ENCODE results near the gene IQCM.

The IQCM gene

GRCh38 chr4:149709640-149710039 lies 106.0 kb downstream of the IQCM start:
- DNase-seq (ENCODE audit: low read depth, low spot score) = no peak

- no peak for DNase-seq (ENCODE audit: low read depth, low spot score)
These were observed 107.0 kb downstream of the IQCM start for GRCh38 chr4:149708513-149709130.

- no peak for DNase-seq (ENCODE audit: low read depth, low spot score)
These were observed 107.8 kb downstream of the IQCM start for GRCh38 chr4:149707862-149708261.

GRCh38 chr4:149706942-149707341 lies 108.7 kb downstream of the IQCM start:
- DNase-seq (ENCODE audit: low read depth, low spot score) = no peak

- DNase-seq (ENCODE audit: low read depth, low spot score) = no peak
These were observed 113.0 kb downstream of the IQCM start for GRCh38 chr4:149702414-149703293.

- DNase-seq (ENCODE audit: low read depth, low spot score) = no peak
These were observed 114.0 kb downstream of the IQCM start for GRCh38 chr4:149701435-149702156.

GRCh38 chr4:149700272-149700671 lies 115.4 kb downstream of the IQCM start:
- no peak for DNase-seq (ENCODE audit: low read depth, low spot score)

GRCh38 chr4:149699642-149700041 lies 116.0 kb downstream of the IQCM start:
- DNase-seq (ENCODE audit: low read depth, low spot score) = no peak

GRCh38 chr4:149690726-149691125 lies 124.9 kb downstream of the IQCM start:
- no peak for DNase-seq (ENCODE audit: low read depth, low spot score)

GRCh38 chr4:149684516-149684915 lies 131.1 kb downstream of the IQCM start:
- DNase-seq (ENCODE audit: low read depth, low spot score) = no peak

- no peak for DNase-seq (ENCODE audit: low read depth, low spot score)
These were observed 139.6 kb downstream of the IQCM start for GRCh38 chr4:149676076-149676475.

GRCh38 chr4:149645790-149646189 lies 169.9 kb downstream of the IQCM start:
- DNase-seq (ENCODE audit: low read depth, low spot score) = no peak

GRCh38 chr4:149638073-149638472 lies 177.6 kb downstream of the IQCM start:
- no peak for DNase-seq (ENCODE audit: low read depth, low spot score)

- DNase-seq (ENCODE audit: low read depth, low spot score) = no peak
These were observed 181.3 kb downstream of the IQCM start for GRCh38 chr4:149634368-149634767.

GRCh38 chr4:149631629-149632028 lies 184.0 kb downstream of the IQCM start:
- DNase-seq (ENCODE audit: low read depth, low spot score) = no peak

GRCh38 chr4:149630064-149630463 lies 185.6 kb downstream of the IQCM start:
- DNase-seq (ENCODE audit: low read depth, low spot score) = no peak

- no peak for DNase-seq (ENCODE audit: low read depth, low spot score)
These were observed 209.9 kb downstream of the IQCM start for GRCh38 chr4:149605601-149606378.

- DNase-seq (ENCODE audit: low read depth, low spot score) = no peak
These were observed 210.8 kb downstream of the IQCM start for GRCh38 chr4:149604827-149605226.

- DNase-seq (ENCODE audit: low read depth, low spot score) = no peak
These were observed 220.1 kb downstream of the IQCM start for GRCh38 chr4:149595500-149595899.

- DNase-seq (ENCODE audit: low read depth, low spot score) = no peak
These were observed 225.8 kb downstream of the IQCM start for GRCh38 chr4:149589826-149590225.

- DNase-seq (ENCODE audit: low read depth, low spot score) = no peak
These were observed 230.9 kb downstream of the IQCM start for GRCh38 chr4:149584722-149585121.

GRCh38 chr4:149574971-149575370 lies 240.7 kb downstream of the IQCM start:
- no peak for DNase-seq (ENCODE audit: low read depth, low spot score)

Data from activated naive CD8-positive, alpha-beta T cell treated with anti-CD3 and anti-CD28 coated beads, Interleukin-2, amount 50 U/mL, for 16 hours (primary cell).